HepG2 (cell line): ENCODE measurements around the gene ZSCAN21. TPM values are rescaled to one million over a fixed set of nuclear protein-coding genes. Genes with fewer than 3 reads are reported as not detected.

Experiments
- CC2D1A ChIP-seq: sonication (generic); formaldehyde crosslinking; IDR thresholded peaks from 2 replicates; pipeline ENCODE4 v1.8.1; 2023; ENCODE audit warnings: mild to moderate bottlenecking, missing genetic modification reagents
- ERF ChIP-seq: IDR thresholded peaks from 2 replicates; pipeline ENCODE4 v1.6.1; 2018; ENCODE audit warnings: missing biosample characterization, missing genetic modification reagents
- HOXA9 ChIP-seq: sonication (generic); formaldehyde crosslinking; IDR thresholded peaks from 2 replicates; pipeline ENCODE4 v1.8.1; 2022; ENCODE audit warnings: missing genetic modification reagents, mild to moderate bottlenecking, moderate library complexity, borderline replicate concordance
- KLF6 ChIP-seq: IDR thresholded peaks from 2 replicates; pipeline ENCODE4 v1.8.0; 2016; ENCODE audit warnings: missing biosample characterization, missing genetic modification reagents
- NAIF1 ChIP-seq: sonication (generic); formaldehyde crosslinking; IDR thresholded peaks from 2 replicates; pipeline ENCODE4 v1.5.0; 2020; ENCODE audit warnings: mild to moderate bottlenecking, missing genetic modification reagents, borderline replicate concordance
- NR2C2 ChIP-seq: sonication (generic); formaldehyde crosslinking; IDR thresholded peaks from 2 replicates; pipeline ENCODE4 v1.4.0; 2020; ENCODE audit warnings: missing genetic modification reagents, mild to moderate bottlenecking, moderate library complexity, borderline replicate concordance
- NR2F2 ChIP-seq: IDR thresholded peaks from 2 replicates; pipeline ENCODE4 v1.6.1; 2012; ENCODE audit warnings: low read depth, inconsistent platforms, borderline replicate concordance
- PHB2 ChIP-seq: fragments of 450-650 bp; IDR thresholded peaks from 2 replicates; pipeline ENCODE4 v1.6.1; 2018; ENCODE audit not compliant: partially characterized antibody
- PHF5A ChIP-seq: IDR thresholded peaks from one replicate; pipeline ENCODE4 v1.6.1; 2018; ENCODE audit warnings: low read depth, missing genetic modification reagents; ENCODE audit not compliant: unreplicated experiment
- PRDM10 ChIP-seq: sonication (generic); formaldehyde crosslinking; IDR thresholded peaks from 2 replicates; pipeline ENCODE4 v1.4.0; 2020; ENCODE audit warnings: low read depth, missing genetic modification reagents
- RBFOX2 ChIP-seq: fragments of 200-400 bp; formaldehyde crosslinking; IDR thresholded peaks from 2 replicates; pipeline ENCODE4 v1.6.1; 2017; ENCODE audit warnings: low read depth, mild to moderate bottlenecking, low read length
- SIX1 ChIP-seq: sonication (generic); formaldehyde crosslinking; IDR thresholded peaks from 2 replicates; pipeline ENCODE4 v1.4.0; 2020; ENCODE audit warnings: missing genetic modification reagents, borderline replicate concordance
- SMARCE1 ChIP-seq: fragments of 450-650 bp; IDR thresholded peaks from 2 replicates; pipeline ENCODE4 v1.6.1; 2017; ENCODE audit warnings: borderline replicate concordance
- ZBTB39 ChIP-seq: sonication (generic); formaldehyde crosslinking; IDR thresholded peaks from 2 replicates; pipeline ENCODE4 v1.5.0; 2020; ENCODE audit warnings: missing genetic modification reagents
- ZC3H4 ChIP-seq: sonication (generic); formaldehyde crosslinking; IDR thresholded peaks from 2 replicates; pipeline ENCODE4 v1.4.0; 2020; ENCODE audit warnings: missing genetic modification reagents, borderline replicate concordance
- ZEB1 ChIP-seq: IDR thresholded peaks from 2 replicates; pipeline ENCODE4 v1.6.1; 2012; ENCODE audit warnings: mild to moderate bottlenecking, low read depth, inconsistent platforms; ENCODE audit not compliant: insufficient replicate concordance
- ZNF121 ChIP-seq: sonication (generic); formaldehyde crosslinking; IDR thresholded peaks from 2 replicates; pipeline ENCODE4 v1.5.0; 2020; ENCODE audit warnings: mild to moderate bottlenecking, missing genetic modification reagents
- ZNF276 ChIP-seq: sonication (generic); formaldehyde crosslinking; IDR thresholded peaks from 2 replicates; pipeline ENCODE4 v1.4.0; 2020; ENCODE audit warnings: mild to moderate bottlenecking, low read depth, missing genetic modification reagents
- ZNF333 ChIP-seq: sonication (generic); formaldehyde crosslinking; IDR thresholded peaks from 2 replicates; pipeline ENCODE4 v1.4.0; 2020; ENCODE audit warnings: mild to moderate bottlenecking, missing genetic modification reagents, borderline replicate concordance
- ZNF619 ChIP-seq: sonication (generic); formaldehyde crosslinking; IDR thresholded peaks from 2 replicates; pipeline ENCODE4 v1.4.0; 2020; ENCODE audit warnings: mild to moderate bottlenecking, missing genetic modification reagents
- ZNF678 ChIP-seq: sonication (generic); formaldehyde crosslinking; IDR thresholded peaks from 2 replicates; pipeline ENCODE4 v1.4.0; 2020; ENCODE audit warnings: mild to moderate bottlenecking, missing genetic modification reagents
- ZNF720 ChIP-seq: sonication (generic); formaldehyde crosslinking; IDR thresholded peaks from 2 replicates; pipeline ENCODE4 v1.4.0; 2020; ENCODE audit warnings: missing genetic modification reagents
- ZNF850 ChIP-seq: sonication (generic); formaldehyde crosslinking; conservative IDR thresholded peaks from 2 replicates; pipeline ENCODE4 v1.9.0; 2021; ENCODE audit warnings: mild to moderate bottlenecking, missing genetic modification reagents
- polyA plus RNA-seq, 8 experiments: library from polyadenylated mRNA; depleted of rRNA in 3 of 8; stranded (reverse) in 7 of 8; unstranded in 1 of 8; fragments of >200 nt; fragmentation: Illumina TruSeq in 4 of 8; extraction: Trizol in 4 of 8; gene quantifications; 2 replicates each; pipeline versions ENCODE4 v1.2.1 to v1.2.3, GENCODE V29; 2011 to 2016; ENCODE audit warnings: low read depth in 4 of 8, missing spikeins in 1 of 8, mixed read lengths in 1 of 8; ENCODE audit not compliant: insufficient read depth in 1 of 8
- total RNA-seq, 5 experiments: library from RNA; depleted of rRNA; stranded (reverse); fragments of >200 nt; fragmentation: Illumina TruSeq; extraction: Trizol; gene quantifications; 2 replicates each; pipeline ENCODE4 v1.2.3, GENCODE V29; 2016; ENCODE audit warnings: low read depth in 1 of 5

Gene ZSCAN21
- total and polyA plus RNA-seq, 2 of the 13 experiments (the other 11 are each of a cell fraction or from before 2014, with no cell fraction given), result 7.0 to 10.0 TPM

GRCh38 chr7:100024020-100024619 lies 25.5 kb upstream of the ZSCAN21 start (continued):
- TF ChIP-seq ZBTB39 (CRISPR knock-in tag) (no peak), PRDM10 (CRISPR knock-in tag) (no peak), ZNF720 (CRISPR knock-in tag) (no peak), SMARCE1 (no peak), PHB2 (no peak), HOXA9 (CRISPR knock-in tag) (no peak), ZNF678 (CRISPR knock-in tag) (no peak), ZEB1 (no peak), SIX1 (CRISPR knock-in tag) (no peak), ZNF121 (CRISPR knock-in tag) (peak; percentile 98), ZC3H4 (no peak), ZNF333 (CRISPR knock-in tag) (no peak), NAIF1 (CRISPR knock-in tag) (no peak), RBFOX2 (0 out of 2 replicates have a peak, but pooled peaks have one; percentile 31), NR2C2 (CRISPR knock-in tag) (peak; percentile 60; the same call in 1 of the 2 replicates), ZNF850 (no peak), PHF5A (peak; percentile 38), KLF6 (CRISPR knock-in tag) (peak; percentile 30; the same call in 1 of the 2 replicates), ZNF619 (CRISPR knock-in tag) (no peak), NR2F2 (peak; percentile 82), ERF (CRISPR knock-in tag) (no peak), ZNF276 (no peak), CC2D1A (CRISPR knock-in tag) (no peak)
